GM18499 (cell line): ENCODE results near the gene SPATA24.
"Not testable (repeated sequence)": the region's sequence is repeated elsewhere in the genome, so short reads cannot be mapped to it uniquely, and the experiment has no call there.

Experiments used
- ATAC-seq: cut with Tn5 transposase; IDR thresholded peaks from one replicate; pipeline ENCODE4 v1.9.1; 2021; ENCODE audit warnings: moderate number of reproducible peaks; ENCODE audit not compliant: insufficient read depth, unreplicated experiment

The SPATA24 gene

GRCh38 chr5:139358064-139358463 lies 45.8 kb downstream of the SPATA24 start:
- ATAC-seq = no peak

GRCh38 chr5:139355900-139356299 lies 48.0 kb downstream of the SPATA24 start:
- not testable (repeated sequence) for ATAC-seq

GRCh38 chr5:139354186-139354585 lies 49.7 kb downstream of the SPATA24 start:
- ATAC-seq = no peak

GRCh38 chr5:139347863-139348262 lies 56.0 kb downstream of the SPATA24 start:
- ATAC-seq = not testable (repeated sequence)
